GM12873 (cell line): ENCODE data around the gene SPTBN1.

Experiments used
- CTCF ChIP-seq: IDR thresholded peaks from 2 replicates; pipeline ENCODE4 v1.5.1; 2012; ENCODE audit warnings: low read depth, mild to moderate bottlenecking, moderate library complexity, low read length, control low read depth; ENCODE audit not compliant: insufficient read depth; ENCODE audit errors: missing control alignments

Gene SPTBN1

GRCh38 chr2:54417577-54417976, 38.5 kb upstream of the SPTBN1 start:
- TF ChIP-seq CTCF, result no peak

GRCh38 chr2:54419388-54419787, 36.7 kb upstream of the SPTBN1 start:
- TF ChIP-seq CTCF, result no peak

- no peak for TF ChIP-seq CTCF
Observed at GRCh38 chr2:54419855-54420523, 36.1 kb upstream of the SPTBN1 start.

- TF ChIP-seq CTCF, result no peak
Observed at GRCh38 chr2:54420524-54421172, 35.5 kb upstream of the SPTBN1 start.

GRCh38 chr2:54422072-54422581, 34.0 kb upstream of the SPTBN1 start:
- no peak for TF ChIP-seq CTCF

GRCh38 chr2:54423213-54423612, 32.9 kb upstream of the SPTBN1 start:
- TF ChIP-seq CTCF, result no peak

- no peak for TF ChIP-seq CTCF
Observed at GRCh38 chr2:54424555-54425163, 31.5 kb upstream of the SPTBN1 start.
